ENCODE results near the gene MBLAC2. TPM values are rescaled to one million over a fixed set of nuclear protein-coding genes. Genes with fewer than 3 reads are reported as not detected.

Gene MBLAC2
- total RNA-seq, 2 experiments from 2014 or later: 3.9 to 4.1 TPM

GRCh38 chr5:90483206-90483605 is 8.6 kb upstream of the MBLAC2 start:
- Histone ChIP-seq H3K36me3 (ENCODE audit: insufficient read depth, low read length) (no peaks in the 10 kb centered on the region), H3K9me3 (ENCODE audit: control insufficient read depth in 1 of 2, insufficient read depth in 1 of 2, low read length in 2 of 2) (no peaks in the 10 kb centered on the region), H3K4me3 (ENCODE audit: low read length) (no peak overlapping the region), H3K27me3 (ENCODE audit: control insufficient read depth in 1 of 2, insufficient read depth in 2 of 2, low read length in 2 of 2) (no peaks in the 10 kb centered on the region), H3K27ac (ENCODE audit: low read depth in 1 of 2, low read length in 2 of 2) (no peak overlapping the region), H3K4me1 (ENCODE audit: insufficient read depth, low read length) (no peaks in the 10 kb centered on the region)
- H3K4me3 Mint-ChIP-seq: no peak overlapping the region
- no peak for TF ChIP-seq CTCF (IDR thresholded peaks at IDR 0.05)
- DNase-seq (no peak), ATAC-seq (ENCODE audit: poor library complexity) (no peak)
- no peaks in the 10 kb centered on the region for H3K27me3 Mint-ChIP-seq
- H3K9me3 Mint-ChIP-seq: no peaks in the 10 kb centered on the region
- intact Hi-C loops (cut with DNase I, micrococcal nuclease): no loop called here
- no peak overlapping the region for H3K27ac Mint-ChIP-seq
- CTCF ChIA-PET: no interaction called here
- POLR2A ChIA-PET: no interaction called here
- H3K4me1 Mint-ChIP-seq (ENCODE audit: low read depth): no peaks in the 10 kb centered on the region
- H3K36me3 Mint-ChIP-seq (ENCODE audit: low read depth): no peaks in the 10 kb centered on the region

- ChIA-PET POLR2A (no interaction called here), CTCF (interaction anchor here (0.9 kb wide), 1 partner anchor 41 kb away, joined by 3 read pairs; no protein-coding TSS in a partner anchor)
- Mint-ChIP-seq H3K27me3 (no peaks in the 10 kb centered on the region), H3K4me1 (ENCODE audit: low read depth) (no peaks in the 10 kb centered on the region), H3K9me3 (no peaks in the 10 kb centered on the region), H3K4me3 (no peak overlapping the region), H3K36me3 (ENCODE audit: low read depth) (no peaks in the 10 kb centered on the region), H3K27ac (no peak overlapping the region)
- DNase-seq (no peak), ATAC-seq (ENCODE audit: poor library complexity) (no peak)
- Histone ChIP-seq H3K4me3 (ENCODE audit: low read length) (no peak overlapping the region), H3K36me3 (ENCODE audit: insufficient read depth, low read length) (no peaks in the 10 kb centered on the region), H3K4me1 (ENCODE audit: insufficient read depth, low read length) (no peaks in the 10 kb centered on the region), H3K27ac (ENCODE audit: low read depth in 1 of 2, low read length in 2 of 2) (no peak overlapping the region), H3K9me3 (ENCODE audit: control insufficient read depth in 1 of 2, insufficient read depth in 1 of 2, low read length in 2 of 2) (no peaks in the 10 kb centered on the region), H3K27me3 (ENCODE audit: control insufficient read depth in 1 of 2, insufficient read depth in 2 of 2, low read length in 2 of 2) (no peaks in the 10 kb centered on the region)
- intact Hi-C loops (cut with DNase I, micrococcal nuclease): no loop called here
- TF ChIP-seq CTCF (IDR thresholded peaks at IDR 0.05): no peak
These were observed 6.1 kb upstream of the MBLAC2 start for GRCh38 chr5:90480699-90481098.

DNA sequence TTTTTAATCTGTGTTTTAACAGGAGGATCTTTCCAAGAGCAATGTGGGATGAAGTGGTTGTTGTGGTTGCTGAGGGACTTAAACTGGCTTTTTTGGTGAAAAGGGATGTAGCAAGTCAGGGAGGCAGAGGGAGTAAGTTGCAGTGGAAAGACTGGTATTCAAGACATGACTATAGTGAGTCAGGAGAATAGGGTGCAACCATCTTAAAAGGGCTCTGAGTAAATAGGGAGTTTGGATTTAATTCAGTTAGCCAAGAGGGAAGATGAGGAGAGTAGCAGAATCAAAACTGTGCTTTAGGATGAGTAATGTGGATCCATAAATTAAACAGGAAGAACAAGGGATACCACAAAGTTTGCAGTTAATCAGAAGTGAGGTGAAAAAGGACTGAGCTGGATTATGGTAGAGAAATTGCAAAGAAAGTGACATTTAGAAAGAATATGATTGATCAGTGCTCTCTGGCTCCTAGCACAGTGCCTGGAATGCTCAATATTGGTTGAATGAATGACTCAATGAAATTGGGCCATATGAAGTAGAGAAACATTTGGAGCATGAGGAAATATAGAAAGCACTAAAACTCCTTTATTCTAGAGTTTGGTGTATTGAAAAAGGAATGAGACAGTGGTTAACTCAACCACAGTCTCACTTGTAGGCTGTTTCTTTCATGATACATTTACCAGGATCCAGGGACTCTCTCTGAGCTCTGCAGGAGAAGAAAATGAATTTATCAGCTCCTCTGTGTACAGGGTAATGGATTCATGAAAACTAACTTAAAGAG is 5.2 kb upstream of the MBLAC2 start:
- ChIA-PET CTCF (interaction anchor here (0.9 kb wide), 1 partner anchor 40 kb away, joined by 3 read pairs; no protein-coding TSS in a partner anchor), POLR2A (no interaction called here)
- Mint-ChIP-seq H3K4me3 (no peak overlapping the region), H3K27me3 (no peaks in the 10 kb centered on the region), H3K27ac (no peak overlapping the region), H3K36me3 (ENCODE audit: low read depth) (no peaks in the 10 kb centered on the region), H3K9me3 (no peaks in the 10 kb centered on the region), H3K4me1 (ENCODE audit: low read depth) (peaks cover 6% of the 10 kb centered on the region)
- TF ChIP-seq CTCF (IDR thresholded peaks at IDR 0.05): no peak
- Histone ChIP-seq H3K27me3 (ENCODE audit: control insufficient read depth in 1 of 2, insufficient read depth in 2 of 2, low read length in 2 of 2) (no peaks in the 10 kb centered on the region), H3K4me1 (ENCODE audit: insufficient read depth, low read length) (peaks cover 4% of the 10 kb centered on the region), H3K9me3 (ENCODE audit: control insufficient read depth in 1 of 2, insufficient read depth in 1 of 2, low read length in 2 of 2) (no peaks in the 10 kb centered on the region), H3K27ac (ENCODE audit: low read depth in 1 of 2, low read length in 2 of 2) (no peak overlapping the region), H3K4me3 (ENCODE audit: low read length) (no peak overlapping the region), H3K36me3 (ENCODE audit: insufficient read depth, low read length) (no peaks in the 10 kb centered on the region)
- ATAC-seq (ENCODE audit: poor library complexity): no peak
- intact Hi-C loops (cut with DNase I, micrococcal nuclease): loop anchor here in 1 of 2 experiments (5.0 kb wide), 1 partner anchor 898 kb away; no protein-coding TSS in a partner anchor
- no peak for DNase-seq
